ENCODE results near the gene TTC3.
"Not testable (repeated sequence)": the region's sequence is repeated elsewhere in the genome, so short reads cannot be mapped to it uniquely, and the experiment has no call there.

The TTC3 gene

GRCh38 chr21:37045556-37045955 lies 27.5 kb upstream of the TTC3 start:
- TF ChIP-seq CTCF (IDR thresholded peaks at IDR 0.05; ENCODE audit: borderline replicate concordance, insufficient read depth, low read depth, low read length) = no peak
- no peak overlapping the region for H3K4me3 ChIP-seq (ENCODE audit: low read depth, low read length)

- no peak overlapping the region for H3K4me3 ChIP-seq (ENCODE audit: low read depth, low read length)
Measured at GRCh38 chr21:37047079-37047478, 26.0 kb upstream of the TTC3 start.

GRCh38 chr21:37049741-37050140 lies 23.3 kb upstream of the TTC3 start:
- H3K4me3 ChIP-seq (ENCODE audit: low read depth, low read length) = not testable (repeated sequence)

More at GRCh38 chr21:37047079-37047478, 26.0 kb upstream of the TTC3 start:
- TF ChIP-seq CTCF (IDR thresholded peaks at IDR 0.05; ENCODE audit: borderline replicate concordance, insufficient read depth, low read depth, low read length) = no peak

GRCh38 chr21:37055271-37055855 lies 17.7 kb upstream of the TTC3 start:
- no peak overlapping the region for H3K4me3 ChIP-seq (ENCODE audit: low read depth, low read length)
- no peak for TF ChIP-seq CTCF (IDR thresholded peaks at IDR 0.05; ENCODE audit: borderline replicate concordance, insufficient read depth, low read depth, low read length)

- no peak for TF ChIP-seq CTCF (IDR thresholded peaks at IDR 0.05; ENCODE audit: borderline replicate concordance, insufficient read depth, low read depth, low read length)
- no peak overlapping the region for H3K4me3 ChIP-seq (ENCODE audit: low read depth, low read length)
Measured at GRCh38 chr21:37057614-37058013, 15.4 kb upstream of the TTC3 start.

- TF ChIP-seq CTCF (IDR thresholded peaks at IDR 0.05; ENCODE audit: borderline replicate concordance, insufficient read depth, low read depth, low read length) = no peak
- H3K4me3 ChIP-seq (ENCODE audit: low read depth, low read length) = no peak overlapping the region
Measured at GRCh38 chr21:37058261-37058660, 14.8 kb upstream of the TTC3 start.

GRCh38 chr21:37059181-37059580 lies 13.9 kb upstream of the TTC3 start:
- no peak for TF ChIP-seq CTCF (IDR thresholded peaks at IDR 0.05; ENCODE audit: borderline replicate concordance, insufficient read depth, low read depth, low read length)
- no peak overlapping the region for H3K4me3 ChIP-seq (ENCODE audit: low read depth, low read length)

- no peak overlapping the region for H3K4me3 ChIP-seq (ENCODE audit: low read depth, low read length)
- TF ChIP-seq CTCF (IDR thresholded peaks at IDR 0.05; ENCODE audit: borderline replicate concordance, insufficient read depth, low read depth, low read length) = no peak
Measured at GRCh38 chr21:37060296-37060695, 12.8 kb upstream of the TTC3 start.

All from GM12875 (cell line).